ENCODE data around the gene UBAC2. TPM values are rescaled to one million over a fixed set of nuclear protein-coding genes. Genes with fewer than 3 reads are reported as not detected.

UBAC2 gene
- total and polyA plus RNA-seq, 2 donors (not counting 3 experiments of a cell fraction or from before 2014, with no cell fraction given) = 45.7 to 54.4 TPM

GRCh38 chr13:99432609-99433542, 232.2 kb downstream of the UBAC2 start:
- no TSS peak for BruUV-seq (replicated peaks)
- peak overlapping the region; percentile 43 for H3K4me2 ChIP-seq (ENCODE audit: insufficient read depth, low read length)
- no peaks in the 10 kb centered on the region for H3K9me1 ChIP-seq (replicated peaks; ENCODE audit: control insufficient read depth, extremely low read depth, insufficient read depth, low read length)
- H3K36me3 ChIP-seq (ENCODE audit: control insufficient read depth in 2 of 2, extremely low read depth in 1 of 2, insufficient read depth in 2 of 2, low read length in 2 of 2) = no peaks in the 10 kb centered on the region
- no peaks in the 10 kb centered on the region for H3K9me3 ChIP-seq (replicated peaks; ENCODE audit: control insufficient read depth, insufficient read depth, low read length)
- H3K27me3 ChIP-seq (ENCODE audit: control insufficient read depth in 2 of 2, insufficient read depth in 2 of 2, low read length in 2 of 2) = peaks cover 0 to under 1% of the 10 kb centered on the region in 2 experiments
- peaks cover 9% of the 10 kb centered on the region for H3K4me1 ChIP-seq (ENCODE audit: control insufficient read depth, extremely low read depth, insufficient read depth, low read length)
- H3K9ac ChIP-seq (replicated peaks; ENCODE audit: extremely low read depth, insufficient read depth, low read length) = no peak overlapping the region
- peak overlapping the region in 1 of 3 experiments; percentile 1 for H3K4me3 ChIP-seq (replicated peaks in 1 of 3; ENCODE audit: insufficient read depth in 1 of 3, low read depth in 1 of 3, low read length in 3 of 3)
- dilution Hi-C loops (cut with MboI; ENCODE audit: extremely low pct_ligation_motif_present, low sequenced_read_pairs) (no loop called here), intact Hi-C loops (cut with micrococcal nuclease) (loop anchor here (10.0 kb wide), 1 partner anchor 228 kb away; the partner anchor contains the start of gene UBAC2)
- peak; percentile 89 for FAIRE-seq
- CTCF ChIA-PET = interaction anchor here (1.0 to 9.0 kb wide), 2 partner anchors 164 to 256 kb away, joined by 3 to 289 read pairs; no protein-coding TSS in a partner anchor
- no peaks in the 10 kb centered on the region for H4K20me1 ChIP-seq (replicated peaks; ENCODE audit: control insufficient read depth, extremely low read depth, insufficient read depth, low read length)
- no peaks in the 10 kb centered on the region for H3K79me2 ChIP-seq (ENCODE audit: control insufficient read depth, insufficient read depth, low read length)
- H3K27ac ChIP-seq (ENCODE audit: insufficient read depth, low read depth, low read length) = no peak overlapping the region
- H2AFZ ChIP-seq (ENCODE audit: low read depth, low read length) = peak overlapping the region; percentile 42
- POLR2A ChIA-PET = no interaction called here
- DNase-seq (ENCODE audit: low read depth, low spot score) = peak; percentile 75
- peak; percentile 22 for TF ChIP-seq JUN (IDR thresholded peaks at IDR 0.05; ENCODE audit: borderline replicate concordance, insufficient read depth, insufficient read length, low read depth)
- no peak for TF ChIP-seq MAX (IDR thresholded peaks at IDR 0.05; ENCODE audit: insufficient read depth, insufficient read length)
- TF ChIP-seq FOS (IDR thresholded peaks at IDR 0.05; ENCODE audit: borderline replicate concordance, insufficient read depth, low read length) = peak; percentile 72
- TF ChIP-seq GATA2 (IDR thresholded peaks at IDR 0.05; ENCODE audit: insufficient read depth, insufficient read length, low read depth, low read length) = no peak
- TF ChIP-seq MYC (IDR thresholded peaks at IDR 0.05; ENCODE audit: low read depth, low read length) = no peak
